H1 (cell line): ENCODE data around the gene MOB3B. TPM values are rescaled to one million over a fixed set of nuclear protein-coding genes. Genes with fewer than 3 reads are reported as not detected.

ENCODE experiments used
- CTCF ChIA-PET: fragments of 300-600 bp; sonication (Branson Sonifier 250); formaldehyde crosslinking; loops from one replicate; lab custom pipeline; 2021; ENCODE audit not compliant: partially characterized antibody; lab: Charles Lee
- POLR2A ChIA-PET: fragments of 300-600 bp; sonication (Branson Sonifier 250); formaldehyde crosslinking; loops from one replicate; lab custom pipeline; 2021; ENCODE audit warnings: inconsistent platforms; ENCODE audit not compliant: partially characterized antibody; lab: Charles Lee
- DNase-seq, 2 experiments: peaks; one replicate each; pipeline versions ENCODE4 v3.0.0 to v3.0.0-alpha.2; 2010 to 2022; ENCODE audit warnings: low spot score in 2 of 2, low read depth in 1 of 2, mixed read lengths in 1 of 2
- FAIRE-seq: peaks from 2 replicates; lab custom pipeline; 2011; peaks lifted over from hg19 to GRCh38; lab: Jason Lieb, UNC
- H2AFZ ChIP-seq: 2 replicates; pipeline ENCODE4 v1.8.1; 2012; ENCODE audit warnings: low read length, inconsistent platforms
- H2AK5ac ChIP-seq: 2 replicates; pipeline ENCODE4 v1.6.1; 2013; ENCODE audit warnings: low read depth, low read length
- H2BK120ac ChIP-seq: replicated peaks from 2 replicates; pipeline ENCODE3; 2013; ENCODE audit warnings: low read depth, low read length, inconsistent platforms
- H2BK12ac ChIP-seq: 2 replicates; pipeline ENCODE4 v1.6.1; 2013; ENCODE audit warnings: low read depth, low read length
- H2BK15ac ChIP-seq: 2 replicates; pipeline ENCODE4 v1.6.1; 2013; ENCODE audit warnings: low read length
- H2BK20ac ChIP-seq: 2 replicates; pipeline ENCODE4 v1.6.1; 2013; ENCODE audit warnings: low read length
- H2BK5ac ChIP-seq: 2 replicates; pipeline ENCODE4 v1.6.1; 2013; ENCODE audit warnings: low read depth, low read length
- H3K14ac ChIP-seq: 2 replicates; pipeline ENCODE4 v1.6.1; 2013; ENCODE audit warnings: inconsistent platforms; ENCODE audit not compliant: insufficient read length
- H3K18ac ChIP-seq: 2 replicates; pipeline ENCODE4 v1.6.1; 2013; ENCODE audit warnings: low read length; ENCODE audit errors: extremely low read depth
- H3K23ac ChIP-seq: 2 replicates; pipeline ENCODE4 v1.6.1; 2013; ENCODE audit warnings: inconsistent platforms; ENCODE audit not compliant: insufficient read length
- H3K23me2 ChIP-seq: 2 replicates; pipeline ENCODE4 v1.6.1; 2013; ENCODE audit warnings: low read depth, low read length
- H3K27ac ChIP-seq: 2 replicates; pipeline ENCODE4 v1.6.1; 2011; ENCODE audit warnings: low read depth, low read length, inconsistent platforms
- H3K27me3 ChIP-seq, 4 experiments: replicated peaks in 1 of 4; 1 replicate in 1 of 4; 2 replicates in 3 of 4; pipeline versions ENCODE4 v1.6.1 to v1.8.1; 2011 to 2013; ENCODE audit warnings: low read length in 3 of 4, mild to moderate bottlenecking in 3 of 4, inconsistent platforms in 2 of 4, mixed read lengths in 2 of 4, moderate library complexity in 1 of 4; ENCODE audit not compliant: control insufficient read depth in 3 of 4, insufficient read depth in 3 of 4; ENCODE audit errors: extremely low read depth in 1 of 4
- H3K36me3 ChIP-seq, 4 experiments: 2 replicates each; pipeline versions ENCODE4 v1.6.1 to v1.8.1; 2011 to 2013; ENCODE audit warnings: mild to moderate bottlenecking in 4 of 4, low read length in 3 of 4, moderate library complexity in 2 of 4, control low read depth in 1 of 4, inconsistent platforms in 1 of 4; ENCODE audit not compliant: insufficient read depth in 4 of 4, control insufficient read depth in 2 of 4
- H3K4ac ChIP-seq: replicated peaks from 2 replicates; pipeline ENCODE3; 2013; ENCODE audit warnings: low read length, low read depth, mixed read lengths, inconsistent platforms; ENCODE audit not compliant: insufficient read length
- H3K4me1 ChIP-seq, 4 experiments: replicated peaks in 1 of 4; 1 replicate in 1 of 4; 2 replicates in 3 of 4; pipeline versions ENCODE4 v1.6.1 to v1.8.1; 2011 to 2013; ENCODE audit warnings: low read length in 3 of 4, inconsistent platforms in 2 of 4, mixed read lengths in 1 of 4; ENCODE audit not compliant: insufficient read depth in 4 of 4, control insufficient read depth in 3 of 4
- H3K4me2 ChIP-seq, 2 experiments: 2 replicates each; pipeline versions ENCODE4 v1.6.1 to v1.8.1; 2011 to 2013; ENCODE audit warnings: low read depth in 2 of 2, low read length in 2 of 2, control low read depth in 1 of 2, inconsistent platforms in 1 of 2, mild to moderate bottlenecking in 1 of 2; ENCODE audit not compliant: insufficient read depth in 1 of 2
- H3K4me3 ChIP-seq, 4 experiments: fragments of 200-600, 300-600 bp in 1 of 4; sonication (generic), shearing (Covaris generic), sonication (Bioruptor Twin) in 1 of 4; 2 replicates each; pipeline versions ENCODE4 v1.5.1 to v1.8.1; 2011 to 2016; ENCODE audit warnings: low read length in 4 of 4, low read depth in 3 of 4, control low read depth in 2 of 4, inconsistent platforms in 2 of 4, mild to moderate bottlenecking in 2 of 4, mixed read lengths in 1 of 4, moderate library complexity in 1 of 4; ENCODE audit not compliant: insufficient read depth in 2 of 4; ENCODE audit errors: extremely low read depth in 1 of 4
- H3K56ac ChIP-seq: replicated peaks from 2 replicates; pipeline ENCODE3; 2013; ENCODE audit warnings: low read depth, mild to moderate bottlenecking, mixed read lengths, low read length, inconsistent platforms; ENCODE audit not compliant: insufficient read length
- H3K79me1 ChIP-seq: 2 replicates; pipeline ENCODE4 v1.6.1; 2013; ENCODE audit warnings: low read depth, low read length, control low read depth
- H3K79me2 ChIP-seq, 2 experiments: 2 replicates each; pipeline versions ENCODE4 v1.6.1 to v1.8.1; 2012 to 2013; ENCODE audit warnings: low read length in 2 of 2, mild to moderate bottlenecking in 2 of 2, inconsistent platforms in 1 of 2; ENCODE audit not compliant: insufficient read depth in 2 of 2, control insufficient read depth in 1 of 2
- H3K9ac ChIP-seq, 4 experiments: replicated peaks in 1 of 4; 1 replicate in 1 of 4; 2 replicates in 3 of 4; pipeline versions ENCODE4 v1.6.1 to v1.8.1; 2011 to 2013; ENCODE audit warnings: low read depth in 3 of 4, low read length in 3 of 4, control low read depth in 2 of 4, mild to moderate bottlenecking in 2 of 4, moderate library complexity in 2 of 4, inconsistent platforms in 1 of 4; ENCODE audit errors: extremely low read depth in 1 of 4
- H3K9me3 ChIP-seq, 2 experiments: 2 replicates each; pipeline versions ENCODE4 v1.6.1 to v1.8.1; 2012 to 2013; ENCODE audit warnings: mild to moderate bottlenecking in 2 of 2, moderate library complexity in 2 of 2, control low read depth in 1 of 2, inconsistent platforms in 1 of 2, low read depth in 1 of 2, low read length in 1 of 2, mixed read lengths in 1 of 2; ENCODE audit not compliant: insufficient read depth in 2 of 2
- H4K20me1 ChIP-seq, 2 experiments: replicated peaks in 1 of 2; 2 replicates each; pipeline versions ENCODE3 to v1.8.1; 2011 to 2013; ENCODE audit warnings: inconsistent platforms in 2 of 2, low read length in 2 of 2, mild to moderate bottlenecking in 1 of 2; ENCODE audit not compliant: insufficient read depth in 2 of 2, control insufficient read depth in 1 of 2
- H4K5ac ChIP-seq: 2 replicates; pipeline ENCODE4 v1.6.1; 2013; ENCODE audit warnings: low read length, low read depth, mixed read lengths, inconsistent platforms; ENCODE audit not compliant: insufficient read length
- H4K8ac ChIP-seq: 2 replicates; pipeline ENCODE4 v1.8.0; 2013; ENCODE audit warnings: mild to moderate bottlenecking, moderate library complexity, low read length, inconsistent platforms; ENCODE audit not compliant: insufficient read depth; ENCODE audit errors: extremely low read depth
- H4K91ac ChIP-seq: replicated peaks from 2 replicates; pipeline ENCODE3; 2013; ENCODE audit warnings: low read length, mixed read lengths, inconsistent platforms; ENCODE audit not compliant: insufficient read length
- SAP30 ChIP-seq: fragments of 300-600 bp; sonication (generic); IDR thresholded peaks from 2 replicates; pipeline ENCODE4 v1.7.1; 2012; ENCODE audit warnings: low read length, moderate library complexity, mild to moderate bottlenecking, inconsistent platforms; ENCODE audit not compliant: insufficient read depth, insufficient replicate concordance
- WGBS, 2 experiments: shearing (Covaris generic) in 1 of 2; methylation state at CpG; one replicate each; pipeline versions ENCODE4 v1.1.6 to v1.1.7; 2013 to 2015; ENCODE audit warnings: low lambda C conversion rate in 2 of 2, mixed read lengths in 2 of 2, inconsistent platforms in 1 of 2, low coverage in 1 of 2, missing lambda C conversion rate in 1 of 2; ENCODE audit not compliant: insufficient replicate concordance in 2 of 2, insufficient coverage in 1 of 2, insufficient read length in 1 of 2; ENCODE audit errors: extremely low coverage in 1 of 2, missing lambda C conversion rate in 1 of 2; 5-methylcytosine and 5-hydroxymethylcytosine counted together
- polyA plus RNA-seq, 7 experiments: library from polyadenylated mRNA; depleted of rRNA in 3 of 7; stranded (reverse) in 5 of 7; unstranded in 2 of 7; fragments of >200 nt in 5 of 7; fragments of 200-250 nt in 2 of 7; gene quantifications; 1 replicate in 5 of 7; 2 replicates in 1 of 7; 4 replicates in 1 of 7; pipeline versions ENCODE4 v1.2.1 to v1.2.3, GENCODE V29; 2011 to 2013; ENCODE audit warnings: missing spikeins in 2 of 7, mixed read lengths in 2 of 7
- total RNA-seq: library from RNA; stranded (reverse); fragmentation: NEBNext Ultra II Directional; extraction: Animal tissue kit (Norgen Biotek cat#: 25700); gene quantifications from 2 replicates; pipeline ENCODE4 v1.2.1, GENCODE V29; 2021

The MOB3B gene
- total and polyA plus RNA-seq, 2 of the 8 experiments (the other 6 are each of a cell fraction or from before 2014, with no cell fraction given), result 12.7 to 16.1 TPM

DNA sequence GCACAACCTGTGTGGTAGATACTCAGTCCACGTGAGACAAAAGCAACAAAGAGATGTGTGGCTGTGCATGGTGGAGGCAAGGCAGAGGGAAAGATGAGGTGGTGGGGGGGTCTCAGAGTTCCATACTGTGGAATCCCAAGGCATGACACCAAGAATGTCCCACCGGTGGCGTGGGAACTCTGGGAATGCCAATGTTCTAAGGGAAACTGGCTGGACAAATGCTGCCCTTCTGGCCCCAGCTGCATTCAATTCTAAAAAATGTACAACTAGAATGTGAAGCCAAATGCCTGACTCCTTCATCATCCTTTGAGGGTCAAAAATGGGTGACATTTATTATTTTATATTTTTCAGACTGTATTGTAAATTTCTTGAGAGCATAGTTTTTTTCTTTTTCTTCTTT is 174.4 kb downstream of the MOB3B start:
- ChIA-PET CTCF (interaction anchor here (1.2 to 2.5 kb wide), 3 partner anchors 13 to 175 kb away, joined by 4 to 7 read pairs (median 4); partner anchors contain the start of gene MOB3B), POLR2A (no interaction called here)

More for the DNA sequence above, 174.4 kb downstream of the MOB3B start:
- Histone ChIP-seq H3K14ac (no peak overlapping the region), H3K23me2 (no peaks in the 10 kb centered on the region), H3K4me3 (no peak overlapping the region), H4K20me1 (no peaks in the 10 kb centered on the region), H3K23ac (no peak overlapping the region), H3K56ac (no peak overlapping the region), H3K27ac (no peak overlapping the region), H3K18ac (no peak overlapping the region), H3K79me2 (no peaks in the 10 kb centered on the region), H4K5ac (no peak overlapping the region), H3K4me2 (no peak overlapping the region), H2AK5ac (no peak overlapping the region), H3K4me1 (peaks cover 2 to 20% (median 9%) of the 10 kb centered on the region in 4 experiments), H2AFZ (no peak overlapping the region), H3K9ac (no peak overlapping the region), H2BK12ac (no peak overlapping the region), H3K27me3 (no peaks in the 10 kb centered on the region), H2BK20ac (no peak overlapping the region), H3K36me3 (peaks cover 0 to 7% (median 2%) of the 10 kb centered on the region in 4 experiments; a peak in 3 of 8 replicates), H3K4ac (no peak overlapping the region), H2BK15ac (no peak overlapping the region), H2BK120ac (no peak overlapping the region), H4K91ac (no peak overlapping the region), H2BK5ac (no peak overlapping the region), H3K79me1 (no peaks in the 10 kb centered on the region), H3K9me3 (no peaks in the 10 kb centered on the region), H4K8ac (no peak overlapping the region)
- DNase-seq, result no peak
- no peak for TF ChIP-seq SAP30
- 93% methylated on average over 3 of the region's 3 CpGs; no CpG with 5 or more reads in 1 of the 2 experiments for WGBS, 2 experiments
- no peak for FAIRE-seq
